ENCODE data around the gene TBXA2R. TPM values are rescaled to one million over a fixed set of nuclear protein-coding genes. Genes with fewer than 3 reads are reported as not detected.

TBXA2R gene
- total RNA-seq, 4 donors from 2014 or later, result 0.27 to 0.79 TPM; not detected in 2

DNA sequence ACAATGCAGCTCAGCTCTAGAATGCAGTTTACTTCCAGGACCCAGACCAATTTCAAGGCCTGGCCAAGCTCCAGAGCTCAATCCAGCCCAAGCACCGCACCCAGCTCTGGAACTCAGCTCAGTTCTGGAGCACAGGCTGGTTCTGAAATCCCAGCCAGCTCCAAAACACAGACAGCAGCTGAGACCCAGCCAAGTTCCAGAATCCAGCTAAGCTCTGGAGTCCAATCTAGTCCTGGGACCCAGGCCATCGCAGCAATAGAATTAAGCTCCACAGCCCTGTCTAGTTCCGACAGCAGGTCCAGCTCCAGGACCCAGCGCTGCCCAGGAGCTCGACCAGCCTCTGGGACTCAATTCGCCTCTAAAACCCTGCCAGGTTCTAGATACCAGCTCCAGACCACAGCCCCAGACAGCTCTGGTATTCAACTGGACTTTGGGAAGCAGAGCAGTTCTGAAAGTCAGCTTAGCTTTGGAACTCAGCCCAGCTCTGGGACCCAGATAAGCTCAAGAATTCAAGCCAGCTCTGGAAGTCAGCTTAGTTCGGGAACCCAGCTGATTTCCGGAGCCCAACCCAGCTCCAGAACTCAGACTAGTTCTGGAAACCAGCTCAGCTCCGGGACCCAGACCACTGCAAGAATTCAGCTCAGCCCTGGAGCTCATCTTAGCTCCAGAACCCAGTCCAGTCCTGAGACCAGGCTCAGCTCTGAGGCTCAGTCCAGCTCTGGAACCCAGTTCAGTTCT is 14.6 kb downstream of the TBXA2R start:
- Histone ChIP-seq H3K27me3 (peaks cover 11% of the 10 kb centered on the region), H3K4me1 (peaks cover 0 to under 1% (median 0%) of the 10 kb centered on the region in 4 donors), H3K36me3 (no peaks in the 10 kb centered on the region), H3K4me3 (no peak overlapping the region), H3K27ac (no peak overlapping the region), H3K9me3 (no peaks in the 10 kb centered on the region)
- 83% methylated on average over 8 of the region's 9 CpGs; no CpG with 5 or more reads in 1 of the 2 donors for WGBS, 2 donors (ENCODE audit: low coverage in 1 of 2)
- intact Hi-C loops (cut with DNase I; ENCODE audit: low total_unique reads) (no loop called here), in situ Hi-C loops (cut with MboI; ENCODE audit: low pct_ligation_motif_present in 1 of 4, low pct_unique_long_range_greater_than_20kb in 1 of 4, low sequenced_read_pairs in 3 of 4) (no loop called here)
- no peak for DNase-seq
- no peak for TF ChIP-seq POLR2A (IDR thresholded peaks at IDR 0.05)
- TF ChIP-seq EP300 (IDR thresholded peaks at IDR 0.05; ENCODE audit: low read depth), result no peak

DNA sequence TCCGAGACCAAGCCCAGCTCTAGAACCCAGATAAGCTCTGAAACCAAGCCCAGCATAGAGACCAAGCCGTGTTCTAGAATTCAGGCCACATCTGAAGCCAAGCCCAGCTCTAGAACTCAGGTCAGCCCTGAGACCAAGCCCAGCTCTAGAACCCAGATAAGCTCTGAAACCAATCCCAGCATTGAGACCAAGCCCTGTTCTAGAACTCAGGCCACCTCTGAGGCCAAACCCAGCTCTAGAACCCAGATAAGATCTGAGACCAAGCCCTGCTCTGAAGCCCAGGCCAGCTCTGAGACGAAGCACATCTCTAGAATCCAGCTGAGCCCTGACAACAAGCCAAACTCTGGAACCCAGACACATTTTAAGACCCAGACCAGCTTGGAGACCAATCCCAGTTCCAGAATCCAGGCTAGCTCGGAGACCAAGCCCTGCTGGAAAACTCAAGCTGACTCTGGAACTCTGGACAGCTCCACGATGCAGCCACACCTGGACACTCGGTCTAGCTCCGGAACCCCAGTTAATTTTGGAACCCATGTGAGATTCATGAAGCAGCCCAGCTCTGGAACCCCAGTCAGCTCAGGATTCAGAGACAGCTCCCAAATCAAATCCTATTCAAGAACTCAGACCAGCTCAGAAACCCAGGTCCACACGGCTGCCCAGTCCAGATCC is 15.6 kb downstream of the TBXA2R start:
- H3K4me3 ChIP-seq, result no peak overlapping the region
- no peaks in the 10 kb centered on the region for H3K9me3 ChIP-seq
- no peak for TF ChIP-seq EP300 (IDR thresholded peaks at IDR 0.05; ENCODE audit: low read depth)
- TF ChIP-seq POLR2A (IDR thresholded peaks at IDR 0.05), result no peak
- TF ChIP-seq POLR2AphosphoS5 (IDR thresholded peaks at IDR 0.05), result no peak
- TF ChIP-seq, protein P1, sequence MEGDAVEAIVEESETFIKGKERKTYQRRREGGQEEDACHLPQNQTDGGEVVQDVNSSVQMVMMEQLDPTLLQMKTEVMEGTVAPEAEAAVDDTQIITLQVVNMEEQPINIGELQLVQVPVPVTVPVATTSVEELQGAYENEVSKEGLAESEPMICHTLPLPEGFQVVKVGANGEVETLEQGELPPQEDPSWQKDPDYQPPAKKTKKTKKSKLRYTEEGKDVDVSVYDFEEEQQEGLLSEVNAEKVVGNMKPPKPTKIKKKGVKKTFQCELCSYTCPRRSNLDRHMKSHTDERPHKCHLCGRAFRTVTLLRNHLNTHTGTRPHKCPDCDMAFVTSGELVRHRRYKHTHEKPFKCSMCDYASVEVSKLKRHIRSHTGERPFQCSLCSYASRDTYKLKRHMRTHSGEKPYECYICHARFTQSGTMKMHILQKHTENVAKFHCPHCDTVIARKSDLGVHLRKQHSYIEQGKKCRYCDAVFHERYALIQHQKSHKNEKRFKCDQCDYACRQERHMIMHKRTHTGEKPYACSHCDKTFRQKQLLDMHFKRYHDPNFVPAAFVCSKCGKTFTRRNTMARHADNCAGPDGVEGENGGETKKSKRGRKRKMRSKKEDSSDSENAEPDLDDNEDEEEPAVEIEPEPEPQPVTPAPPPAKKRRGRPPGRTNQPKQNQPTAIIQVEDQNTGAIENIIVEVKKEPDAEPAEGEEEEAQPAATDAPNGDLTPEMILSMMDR (IDR thresholded peaks at IDR 0.05), result no peak
- intact Hi-C loops (cut with DNase I; ENCODE audit: low total_unique reads) (no loop called here), in situ Hi-C loops (cut with MboI; ENCODE audit: low pct_ligation_motif_present in 1 of 4, low pct_unique_long_range_greater_than_20kb in 1 of 4, low sequenced_read_pairs in 3 of 4) (no loop called here)
- DNase-seq, result no peak
- peaks cover 18% of the 10 kb centered on the region for H3K27me3 ChIP-seq
- WGBS, 2 donors (ENCODE audit: low coverage in 1 of 2), result 87% methylated on average over 7 of the region's 8 CpGs; no CpG with 5 or more reads in 1 of the 2 donors
- no peak overlapping the region for H3K27ac ChIP-seq
- peaks cover 0 to 9% (median under 1%) of the 10 kb centered on the region in 4 donors for H3K4me1 ChIP-seq
- no peaks in the 10 kb centered on the region for H3K36me3 ChIP-seq

DNA sequence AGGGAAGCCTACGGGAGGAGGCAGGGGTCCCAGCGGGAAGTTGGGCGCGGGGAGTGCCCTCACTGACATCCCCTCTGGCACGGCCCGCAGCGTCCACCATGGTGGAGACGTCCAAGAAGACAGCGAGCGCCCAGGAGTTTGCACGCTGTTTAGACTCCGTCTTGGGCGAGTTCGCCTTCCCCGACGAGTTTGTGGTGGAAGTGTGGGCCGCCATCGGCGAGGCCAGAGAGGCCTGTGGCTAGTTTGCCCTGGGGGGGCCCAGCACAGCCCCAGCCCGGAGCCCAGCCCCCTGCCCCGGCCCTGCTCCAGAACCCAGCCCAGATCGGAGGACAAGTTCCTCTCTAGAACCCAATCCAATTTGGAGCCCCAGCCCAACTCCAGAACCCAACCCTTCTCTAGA is 16.7 kb downstream of the TBXA2R start:
- TF ChIP-seq POLR2A (IDR thresholded peaks at IDR 0.05), result no peak
- Histone ChIP-seq H3K4me1 (peaks cover 3 to 17% (median 8%) of the 10 kb centered on the region in 4 donors), H3K4me3 (no peak overlapping the region), H3K9me3 (no peaks in the 10 kb centered on the region), H3K27me3 (peaks cover 30% of the 10 kb centered on the region), H3K27ac (no peak overlapping the region), H3K36me3 (no peaks in the 10 kb centered on the region)
- intact Hi-C loops (cut with DNase I; ENCODE audit: low total_unique reads) (no loop called here), in situ Hi-C loops (cut with MboI; ENCODE audit: low pct_ligation_motif_present in 1 of 4, low pct_unique_long_range_greater_than_20kb in 1 of 4, low sequenced_read_pairs in 3 of 4) (no loop called here)
- DNase-seq, result no peak
- WGBS, 2 donors (ENCODE audit: low coverage in 1 of 2), result 94 to 100% methylated on average over 3 to 20 of the region's 22 CpGs

DNA sequence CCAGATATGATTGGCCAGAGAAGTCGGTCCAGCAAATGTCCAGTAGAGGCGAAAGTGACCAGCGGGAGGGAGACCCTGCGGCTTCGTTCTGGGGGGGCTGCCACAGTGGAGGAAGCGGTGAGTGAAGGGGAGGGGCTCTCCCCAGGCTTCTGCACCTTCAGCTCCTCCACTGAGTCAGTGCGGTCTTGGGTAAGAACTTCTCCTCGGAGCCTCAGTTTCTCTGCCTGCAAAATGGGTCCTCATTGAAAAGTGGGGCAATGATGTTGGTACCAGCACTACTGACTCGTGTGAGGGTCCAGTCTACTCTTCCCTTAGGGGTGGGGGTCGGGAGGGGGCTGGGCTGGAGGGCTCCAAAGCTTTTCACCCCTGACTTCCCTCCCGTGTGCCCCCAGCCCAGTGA is 17.2 kb downstream of the TBXA2R start:
- Histone ChIP-seq H3K4me3 (no peak overlapping the region), H3K4me1 (peaks cover 3 to 17% (median 8%) of the 10 kb centered on the region in 4 donors), H3K27me3 (peaks cover 32% of the 10 kb centered on the region), H3K27ac (no peak overlapping the region), H3K9me3 (no peaks in the 10 kb centered on the region), H3K36me3 (no peaks in the 10 kb centered on the region)
- 83 to 93% methylated on average over 4 to 11 of the region's 11 CpGs for WGBS, 2 donors (ENCODE audit: low coverage in 1 of 2)
- intact Hi-C loops (cut with DNase I; ENCODE audit: low total_unique reads) (no loop called here), in situ Hi-C loops (cut with MboI; ENCODE audit: low pct_ligation_motif_present in 1 of 4, low pct_unique_long_range_greater_than_20kb in 1 of 4, low sequenced_read_pairs in 3 of 4) (no loop called here)
- DNase-seq, result no peak
- TF ChIP-seq POLR2AphosphoS5 (IDR thresholded peaks at IDR 0.05) (no peak), EP300 (IDR thresholded peaks at IDR 0.05; ENCODE audit: low read depth) (no peak)

DNA sequence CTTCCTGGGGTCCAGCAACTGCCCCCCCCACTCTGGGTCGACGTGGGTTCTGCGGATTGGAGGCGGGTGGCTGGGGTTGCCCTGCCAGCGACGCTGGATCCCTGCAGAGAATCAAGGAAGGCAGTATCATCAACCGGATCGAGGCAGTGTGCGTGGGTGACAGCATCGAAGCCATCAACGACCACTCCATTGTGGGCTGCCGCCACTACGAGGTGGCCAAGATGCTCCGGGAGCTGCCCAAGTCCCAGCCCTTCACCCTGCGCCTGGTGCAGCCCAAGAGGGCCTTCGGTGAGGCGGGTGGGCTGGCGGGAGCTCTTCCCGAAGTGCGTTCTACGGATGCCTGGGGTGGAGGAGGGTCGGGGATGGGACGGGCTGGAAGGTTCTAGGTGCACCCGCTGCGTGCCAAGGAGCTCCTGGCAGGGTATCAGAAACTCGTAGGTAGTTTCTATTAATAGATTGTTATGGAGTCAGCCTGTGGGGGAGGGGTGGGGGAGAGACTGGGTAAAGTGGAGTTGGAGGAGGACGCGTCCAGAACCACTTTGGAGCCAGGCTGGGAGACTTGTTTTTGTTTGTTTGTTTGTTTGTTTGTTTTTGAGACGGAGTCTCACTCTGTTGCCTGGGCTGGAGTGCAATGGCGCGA is 19.8 kb downstream of the TBXA2R start:
- no peak for DNase-seq
- WGBS, 2 donors (ENCODE audit: low coverage in 1 of 2), result 75% methylated on average over 31 of the region's 31 CpGs; no CpG with 5 or more reads in 1 of the 2 donors
- Histone ChIP-seq H3K4me3 (no peak overlapping the region), H3K27me3 (peaks cover 29% of the 10 kb centered on the region), H3K9me3 (no peaks in the 10 kb centered on the region), H3K27ac (no peak overlapping the region), H3K36me3 (no peaks in the 10 kb centered on the region), H3K4me1 (peaks cover 3 to 17% (median 8%) of the 10 kb centered on the region in 4 donors)
- TF ChIP-seq POLR2A (IDR thresholded peaks at IDR 0.05), result no peak
- TF ChIP-seq POLR2AphosphoS5 (IDR thresholded peaks at IDR 0.05), result no peak
- TF ChIP-seq, protein P1 (IDR thresholded peaks at IDR 0.05), result no peak
- no peak for TF ChIP-seq EP300 (IDR thresholded peaks at IDR 0.05; ENCODE audit: low read depth)
- in situ Hi-C loops (cut with MboI; ENCODE audit: low pct_ligation_motif_present in 1 of 4, low pct_unique_long_range_greater_than_20kb in 1 of 4, low sequenced_read_pairs in 3 of 4), result no loop called here
- intact Hi-C loops (cut with DNase I; ENCODE audit: low total_unique reads), result loop anchor here (2.0 kb wide), 1 partner anchor 36 kb away; no protein-coding TSS in a partner anchor

Data from transverse colon (tissue), 4 donors.